ENCODE measurements around the gene FCRL5.

FCRL5 gene

DNA sequence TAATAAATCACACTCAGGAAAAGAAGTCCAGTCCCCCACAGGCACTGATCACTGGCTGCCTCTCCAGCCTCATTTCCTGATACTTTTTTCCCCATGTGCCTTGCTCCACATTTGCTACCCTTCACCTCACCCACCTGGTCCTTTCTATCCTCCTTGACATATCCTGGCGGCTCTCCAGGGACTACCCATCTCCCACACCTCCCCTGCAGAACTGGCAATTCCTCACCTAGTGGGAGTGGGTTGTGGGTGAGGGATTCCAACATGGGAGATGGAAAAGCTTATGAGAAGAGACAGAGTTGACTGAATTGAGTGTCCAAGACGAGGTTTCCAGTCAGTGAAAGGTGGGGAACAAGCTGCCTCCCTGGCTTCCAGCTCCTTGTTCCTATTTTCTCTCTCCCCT lies 69.6 kb downstream of the FCRL5 start:
- no peak for ATAC-seq
- TF ChIP-seq CSDC2 (CRISPR knock-in tag; IDR thresholded peaks at IDR 0.05), result no peak
- TF ChIP-seq RARB (CRISPR knock-in tag; IDR thresholded peaks at IDR 0.05), result no peak
- TF ChIP-seq, protein P1, sequence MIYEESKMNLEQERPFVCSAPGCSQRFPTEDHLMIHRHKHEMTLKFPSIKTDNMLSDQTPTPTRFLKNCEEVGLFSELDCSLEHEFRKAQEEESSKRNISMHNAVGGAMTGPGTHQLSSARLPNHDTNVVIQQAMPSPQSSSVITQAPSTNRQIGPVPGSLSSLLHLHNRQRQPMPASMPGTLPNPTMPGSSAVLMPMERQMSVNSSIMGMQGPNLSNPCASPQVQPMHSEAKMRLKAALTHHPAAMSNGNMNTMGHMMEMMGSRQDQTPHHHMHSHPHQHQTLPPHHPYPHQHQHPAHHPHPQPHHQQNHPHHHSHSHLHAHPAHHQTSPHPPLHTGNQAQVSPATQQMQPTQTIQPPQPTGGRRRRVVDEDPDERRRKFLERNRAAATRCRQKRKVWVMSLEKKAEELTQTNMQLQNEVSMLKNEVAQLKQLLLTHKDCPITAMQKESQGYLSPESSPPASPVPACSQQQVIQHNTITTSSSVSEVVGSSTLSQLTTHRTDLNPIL (CRISPR knock-in tag; IDR thresholded peaks at IDR 0.05; ENCODE audit: low read depth), result no peak
- no peak for TF ChIP-seq ISL1 (CRISPR knock-in tag; IDR thresholded peaks at IDR 0.05)
- no peak for TF ChIP-seq PPARA (CRISPR knock-in tag; IDR thresholded peaks at IDR 0.05; ENCODE audit: borderline replicate concordance)
- no peak for TF ChIP-seq TSHZ2 (CRISPR knock-in tag; IDR thresholded peaks at IDR 0.05)
- no peak for TF ChIP-seq BACH2 (CRISPR knock-in tag; IDR thresholded peaks at IDR 0.05; ENCODE audit: borderline replicate concordance)
- TF ChIP-seq SNAI2 (CRISPR knock-in tag; IDR thresholded peaks at IDR 0.05), result no peak
- no peak for TF ChIP-seq POU6F1 (CRISPR knock-in tag; IDR thresholded peaks at IDR 0.05; ENCODE audit: borderline replicate concordance, low read depth)
- TF ChIP-seq ZNF8 (CRISPR knock-in tag; IDR thresholded peaks at IDR 0.05), result no peak
- no peak for TF ChIP-seq ARNTL (CRISPR knock-in tag; IDR thresholded peaks at IDR 0.05; ENCODE audit: borderline replicate concordance, low read depth)
- no peak for TF ChIP-seq ZFP3 (CRISPR knock-in tag; IDR thresholded peaks at IDR 0.05)

GRCh38 chr1:157482174-157482573 lies 70.1 kb downstream of the FCRL5 start:
- ATAC-seq, result no peak
- TF ChIP-seq, protein P2, sequence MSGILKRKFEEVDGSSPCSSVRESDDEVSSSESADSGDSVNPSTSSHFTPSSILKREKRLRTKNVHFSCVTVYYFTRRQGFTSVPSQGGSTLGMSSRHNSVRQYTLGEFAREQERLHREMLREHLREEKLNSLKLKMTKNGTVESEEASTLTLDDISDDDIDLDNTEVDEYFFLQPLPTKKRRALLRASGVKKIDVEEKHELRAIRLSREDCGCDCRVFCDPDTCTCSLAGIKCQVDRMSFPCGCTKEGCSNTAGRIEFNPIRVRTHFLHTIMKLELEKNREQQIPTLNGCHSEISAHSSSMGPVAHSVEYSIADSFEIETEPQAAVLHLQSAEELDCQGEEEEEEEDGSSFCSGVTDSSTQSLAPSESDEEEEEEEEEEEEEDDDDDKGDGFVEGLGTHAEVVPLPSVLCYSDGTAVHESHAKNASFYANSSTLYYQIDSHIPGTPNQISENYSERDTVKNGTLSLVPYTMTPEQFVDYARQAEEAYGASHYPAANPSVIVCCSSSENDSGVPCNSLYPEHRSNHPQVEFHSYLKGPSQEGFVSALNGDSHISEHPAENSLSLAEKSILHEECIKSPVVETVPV (CRISPR knock-in tag; IDR thresholded peaks at IDR 0.05), result no peak
- TF ChIP-seq SNAI2 (CRISPR knock-in tag; IDR thresholded peaks at IDR 0.05), result no peak
- no peak for TF ChIP-seq ZNF8 (CRISPR knock-in tag; IDR thresholded peaks at IDR 0.05)
- no peak for TF ChIP-seq ZNF70 (CRISPR knock-in tag; IDR thresholded peaks at IDR 0.05)
- no peak for TF ChIP-seq TOX (CRISPR knock-in tag; IDR thresholded peaks at IDR 0.05; ENCODE audit: borderline replicate concordance)
- no peak for TF ChIP-seq PATZ1 (CRISPR knock-in tag; IDR thresholded peaks at IDR 0.05; ENCODE audit: borderline replicate concordance)
- no peak for TF ChIP-seq ESRRG (CRISPR knock-in tag; IDR thresholded peaks at IDR 0.05)

DNA sequence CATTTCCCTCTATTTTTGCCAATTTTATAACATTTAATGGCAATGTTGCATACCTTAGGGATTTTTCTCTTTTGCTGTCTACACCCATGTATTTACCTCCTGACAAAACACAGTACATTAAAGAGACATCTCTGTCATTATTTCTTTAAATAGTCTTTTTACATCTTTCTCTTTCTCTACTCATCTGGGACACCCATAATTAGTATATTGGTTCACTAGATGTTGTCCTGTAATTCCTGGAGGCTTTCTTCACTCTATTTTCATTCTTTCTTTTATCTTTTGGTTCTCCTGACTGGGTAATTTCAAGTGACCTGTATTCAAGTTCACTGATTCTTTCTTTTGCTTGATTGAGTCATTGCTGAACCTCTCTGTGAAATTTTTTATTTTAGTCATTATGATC lies 74.3 kb downstream of the FCRL5 start:
- no peak for TF ChIP-seq POU6F1 (CRISPR knock-in tag; IDR thresholded peaks at IDR 0.05; ENCODE audit: borderline replicate concordance, low read depth)
- no peak for TF ChIP-seq ZFP30 (CRISPR knock-in tag; IDR thresholded peaks at IDR 0.05)
- TF ChIP-seq ZC3H10 (CRISPR knock-in tag; IDR thresholded peaks at IDR 0.05), result no peak
- no peak for TF ChIP-seq ZNF8 (CRISPR knock-in tag; IDR thresholded peaks at IDR 0.05)
- no peak for TF ChIP-seq ISL1 (CRISPR knock-in tag; IDR thresholded peaks at IDR 0.05)
- no peak for TF ChIP-seq OSR1 (CRISPR knock-in tag; IDR thresholded peaks at IDR 0.05)
- no peak for TF ChIP-seq GLIS3 (CRISPR knock-in tag; IDR thresholded peaks at IDR 0.05)
- TF ChIP-seq PPARA (CRISPR knock-in tag; IDR thresholded peaks at IDR 0.05; ENCODE audit: borderline replicate concordance), result no peak
- TF ChIP-seq ZNF565 (CRISPR knock-in tag; conservative IDR thresholded peaks at IDR 0.05; ENCODE audit: low read depth), result no peak
- TF ChIP-seq TSHZ2 (CRISPR knock-in tag; IDR thresholded peaks at IDR 0.05), result no peak
- no peak for TF ChIP-seq ESRRG (CRISPR knock-in tag; IDR thresholded peaks at IDR 0.05)
- no peak for TF ChIP-seq SNAI2 (CRISPR knock-in tag; IDR thresholded peaks at IDR 0.05)
- TF ChIP-seq TOX (CRISPR knock-in tag; IDR thresholded peaks at IDR 0.05; ENCODE audit: borderline replicate concordance), result no peak
- TF ChIP-seq RARB (CRISPR knock-in tag; IDR thresholded peaks at IDR 0.05), result no peak
- TF ChIP-seq, protein P2 (CRISPR knock-in tag; IDR thresholded peaks at IDR 0.05), result no peak
- TF ChIP-seq BACH2 (CRISPR knock-in tag; IDR thresholded peaks at IDR 0.05; ENCODE audit: borderline replicate concordance), result no peak
- no peak for ATAC-seq
